Measurements from ENCODE around the gene SHTN1.

GRCh38 chr10:116919706-116920105 lies 85.3 kb downstream of the SHTN1 start:
- TF ChIP-seq CTCF (IDR thresholded peaks at IDR 0.05) (no peak), POLR2AphosphoS5 (IDR thresholded peaks at IDR 0.05) (no peak)
